ENCODE results near the gene CENPW. TPM values are rescaled to one million over a fixed set of nuclear protein-coding genes. Genes with fewer than 3 reads are reported as not detected.

Gene CENPW
- total RNA-seq, 4 donors from 2014 or later, result 0.83 to 4.2 (median 1.7) TPM; not detected in 1

DNA sequence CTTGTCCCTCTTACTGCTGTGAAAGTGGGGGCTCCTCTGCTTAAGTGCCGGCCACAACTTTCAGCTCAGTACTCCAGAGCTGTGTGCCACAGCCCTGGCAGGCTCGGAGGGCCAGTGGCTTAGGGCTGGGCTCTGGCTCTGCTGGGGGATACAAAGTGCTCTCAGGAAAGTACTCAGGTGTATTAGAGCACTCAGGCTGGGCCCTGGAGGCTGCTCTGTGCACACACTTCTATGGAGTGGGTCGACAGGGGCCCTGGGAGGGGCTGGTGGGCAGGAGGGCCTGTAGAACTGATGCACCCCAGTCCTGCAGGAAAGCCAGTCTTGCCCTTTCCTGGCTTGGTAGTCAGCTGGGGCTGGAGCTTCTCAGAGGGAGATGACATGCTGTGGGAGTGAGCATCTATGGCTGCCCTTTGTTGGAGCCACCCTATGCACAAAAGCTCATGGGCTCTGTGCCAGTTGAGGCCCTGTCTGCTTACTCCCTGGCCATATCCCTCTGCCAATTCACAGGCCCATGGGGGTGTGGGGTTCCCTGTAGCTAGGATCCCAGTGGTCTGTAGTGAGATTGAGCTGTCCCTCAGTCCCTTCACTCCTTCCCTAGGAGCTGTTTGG is 22.0 kb downstream of the CENPW start:
- intact Hi-C loops (cut with DNase I), result loop anchor here (10.0 kb wide), 1 partner anchor 763 kb away; no protein-coding TSS in a partner anchor
- Histone ChIP-seq H3K36me3 (no peaks in the 10 kb centered on the region), H3K4me3 (no peak overlapping the region), H3K4me1 (no peaks in the 10 kb centered on the region), H3K27me3 (no peaks in the 10 kb centered on the region), H3K27ac (replicated peaks in 1 of 4) (no peak overlapping the region), H3K9me3 (peaks cover 0 to 16% (median 2%) of the 10 kb centered on the region in 4 donors)
- no peak for DNase-seq (ENCODE audit: extremely low spot score)
- TF ChIP-seq POLR2A (IDR thresholded peaks at IDR 0.05; ENCODE audit: low read depth) (no peak), CTCF (IDR thresholded peaks at IDR 0.05) (no peak)
- 100% methylated on average over 3 of the region's 3 CpGs for WGBS

GRCh38 chr6:126367849-126368248 is 27.9 kb downstream of the CENPW start:
- Histone ChIP-seq H3K4me1 (no peaks in the 10 kb centered on the region), H3K4me3 (no peak overlapping the region), H3K36me3 (no peaks in the 10 kb centered on the region), H3K27me3 (no peaks in the 10 kb centered on the region), H3K9me3 (no peaks in the 10 kb centered on the region), H3K27ac (replicated peaks in 1 of 4) (no peak overlapping the region)
- TF ChIP-seq POLR2A (IDR thresholded peaks at IDR 0.05; ENCODE audit: low read depth), result no peak
- TF ChIP-seq EP300 (IDR thresholded peaks at IDR 0.05), result no peak
- TF ChIP-seq CTCF (IDR thresholded peaks at IDR 0.05), result no peak
- no peak for TF ChIP-seq POLR2AphosphoS5 (IDR thresholded peaks at IDR 0.05)
- WGBS, result 93% methylated on average over 4 of the region's 4 CpGs
- DNase-seq (ENCODE audit: extremely low spot score), result no peak
- intact Hi-C loops (cut with DNase I), result loop anchor here (10.0 kb wide), 1 partner anchor 757 kb away; no protein-coding TSS in a partner anchor

DNA sequence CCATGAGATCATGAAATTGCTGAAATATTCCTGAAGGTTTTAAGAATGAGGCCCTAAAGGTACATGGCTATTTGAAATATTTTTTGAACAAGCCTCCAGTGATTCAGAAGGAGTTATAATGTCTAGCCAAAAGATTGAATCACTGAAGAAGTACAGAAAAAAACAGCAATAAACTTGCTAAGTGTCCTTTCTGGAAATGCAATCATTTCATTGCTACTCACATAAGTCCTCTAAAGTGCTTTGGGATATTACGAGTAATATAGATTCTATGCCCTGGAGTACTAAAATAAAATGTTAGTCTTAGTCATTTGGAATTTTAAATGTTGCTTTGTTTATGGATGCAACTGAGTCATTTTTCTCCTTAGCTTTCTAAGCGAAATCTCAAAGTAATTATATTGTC is 32.7 kb downstream of the CENPW start:
- no peak overlapping the region for H3K4me3 ChIP-seq
- H3K9me3 ChIP-seq, result peaks cover 0 to 8% (median 0%) of the 10 kb centered on the region in 4 donors
- no peak for DNase-seq (ENCODE audit: extremely low spot score)
- no peaks in the 10 kb centered on the region for H3K27me3 ChIP-seq
- TF ChIP-seq EP300 (IDR thresholded peaks at IDR 0.05) (no peak), CTCF (IDR thresholded peaks at IDR 0.05) (no peak), POLR2A (IDR thresholded peaks at IDR 0.05; ENCODE audit: low read depth) (no peak), POLR2AphosphoS5 (IDR thresholded peaks at IDR 0.05) (no peak)
- no peaks in the 10 kb centered on the region for H3K4me1 ChIP-seq
- 93% methylated on average over 2 of the region's 2 CpGs for WGBS
- no peak overlapping the region for H3K27ac ChIP-seq (replicated peaks in 1 of 4)
- intact Hi-C loops (cut with DNase I), result no loop called here
- no peaks in the 10 kb centered on the region for H3K36me3 ChIP-seq

DNA sequence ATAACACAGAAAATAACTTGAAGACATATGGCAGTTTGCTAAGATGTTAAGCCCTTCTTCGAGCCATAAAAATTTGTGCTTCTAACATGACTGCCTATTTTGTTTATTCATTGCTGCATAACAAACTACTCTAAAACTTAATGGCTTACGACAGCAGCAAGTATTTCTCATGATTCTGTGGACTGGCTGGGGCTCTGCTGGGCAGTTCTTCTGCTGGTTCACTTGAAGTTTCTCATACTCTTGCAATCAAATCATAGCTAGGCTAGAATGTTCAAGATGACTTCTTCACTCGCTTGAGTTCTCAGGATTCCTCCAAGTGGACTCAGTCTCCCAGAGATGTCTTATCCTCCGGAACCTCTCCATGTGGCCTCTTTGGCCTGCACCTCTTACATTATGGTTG is 33.4 kb downstream of the CENPW start:
- Histone ChIP-seq H3K36me3 (no peaks in the 10 kb centered on the region), H3K27me3 (no peaks in the 10 kb centered on the region), H3K9me3 (peaks cover 0 to 8% (median 0%) of the 10 kb centered on the region in 4 donors), H3K27ac (replicated peaks in 1 of 4) (no peak overlapping the region), H3K4me3 (no peak overlapping the region), H3K4me1 (no peaks in the 10 kb centered on the region)
- 94% methylated on average over 4 of the region's 4 CpGs for WGBS
- intact Hi-C loops (cut with DNase I), result no loop called here
- no peak for DNase-seq (ENCODE audit: extremely low spot score)
- no peak for TF ChIP-seq CTCF (IDR thresholded peaks at IDR 0.05)
- no peak for TF ChIP-seq EP300 (IDR thresholded peaks at IDR 0.05)
- no peak for TF ChIP-seq POLR2AphosphoS5 (IDR thresholded peaks at IDR 0.05)
- no peak for TF ChIP-seq POLR2A (IDR thresholded peaks at IDR 0.05; ENCODE audit: low read depth)

DNA sequence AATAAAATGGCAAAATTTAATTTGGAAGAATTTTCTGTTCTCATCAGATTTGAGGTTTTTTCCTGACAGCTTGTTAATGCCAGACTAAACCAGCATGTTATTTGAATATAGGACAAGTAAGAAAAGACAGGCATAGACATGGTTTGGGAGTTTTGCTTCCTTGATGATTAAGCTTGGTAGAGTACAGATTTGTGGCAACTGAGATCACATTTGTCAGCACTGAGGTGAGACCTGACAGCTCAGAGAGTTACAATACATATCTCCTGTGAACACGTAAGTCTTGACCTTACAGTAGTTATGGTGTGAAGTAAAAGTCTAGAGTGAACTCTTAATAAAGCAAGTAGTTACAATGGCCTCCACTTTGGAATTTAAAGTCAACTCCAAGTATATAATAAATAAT is 34.5 kb downstream of the CENPW start:
- 96% methylated on average over 1 of the region's 1 CpG for WGBS
- Histone ChIP-seq H3K27me3 (no peaks in the 10 kb centered on the region), H3K4me1 (no peaks in the 10 kb centered on the region), H3K9me3 (peaks cover 0 to 8% (median 0%) of the 10 kb centered on the region in 4 donors), H3K36me3 (no peaks in the 10 kb centered on the region), H3K4me3 (no peak overlapping the region), H3K27ac (replicated peaks in 1 of 4) (no peak overlapping the region)
- TF ChIP-seq POLR2AphosphoS5 (IDR thresholded peaks at IDR 0.05) (no peak), EP300 (IDR thresholded peaks at IDR 0.05) (no peak), CTCF (IDR thresholded peaks at IDR 0.05) (no peak), POLR2A (IDR thresholded peaks at IDR 0.05; ENCODE audit: low read depth) (no peak)
- DNase-seq (ENCODE audit: extremely low spot score), result no peak
- intact Hi-C loops (cut with DNase I), result no loop called here
